Left lung (tissue), 10 donors: ENCODE results near the gene SLC22A23. TPM values are rescaled to one million over a fixed set of nuclear protein-coding genes. Genes with fewer than 3 reads are reported as not detected.

Experiments
- ATAC-seq: fragments of 200-7000 bp; cut with Tn5 transposase; one replicate; pipeline ENCODE4 v1.9.1; 2020; ENCODE audit warnings: moderate library complexity
- DNase-seq, 4 donors: peaks; one replicate each; pipeline ENCODE4 v3.0.0-alpha.2; 2013 to 2020
- H3K27ac ChIP-seq, 2 donors: fragments of 200-600 bp; sonication (generic) in 1 of 2; one replicate each; pipeline versions ENCODE4 v1.5.0 to v1.8.0; 2020 to 2021
- H3K27me3 ChIP-seq, 2 donors: fragments of 200-600 bp; sonication (generic) in 1 of 2; one replicate each; pipeline versions ENCODE4 v1.5.0 to v1.8.0; 2020 to 2021
- H3K36me3 ChIP-seq, 2 donors: fragments of 200-600 bp; sonication (generic) in 1 of 2; one replicate each; pipeline versions ENCODE4 v1.5.0 to v1.8.0; 2020 to 2021
- H3K4me1 ChIP-seq, 2 donors: fragments of 200-600 bp; one replicate each; pipeline ENCODE4 v1.8.0; 2021
- H3K4me3 ChIP-seq, 2 donors: fragments of 200-600 bp; sonication (generic) in 1 of 2; one replicate each; pipeline versions ENCODE4 v1.5.0 to v1.8.0; 2020 to 2021; ENCODE audit warnings: mild to moderate bottlenecking in 1 of 2
- H3K9me3 ChIP-seq, 2 donors: fragments of 200-600 bp; sonication (generic) in 1 of 2; one replicate each; pipeline versions ENCODE4 v1.5.0 to v1.8.0; 2020 to 2021
- intact Hi-C, 2 donors: fragments of 100-400 bp; cut with DNase I; formaldehyde crosslinking; loops; one replicate each; pipeline versions ENCODE4 v1.11.2 to v1.14.2; 2022
- polyA plus RNA-seq, 6 donors: library from polyadenylated mRNA; unstranded; fragments of 120-200 nt; gene quantifications; one replicate each; pipeline ENCODE4 v1.2.1, GENCODE V29; 2013; ENCODE audit not compliant: insufficient read length in 6 of 6
- total RNA-seq, 2 donors: library from RNA; stranded (reverse); fragmentation: NEBNext Ultra II Directional; extraction: Animal tissue kit (Norgen Biotek cat#: 25700); gene quantifications; one replicate each; pipeline ENCODE4 v1.2.1, GENCODE V29; 2021
- TF ChIP-seq, protein P1 (sequence below), 2 donors: fragments of 200-600 bp; sonication (generic) in 1 of 2; IDR thresholded peaks; one replicate each; pipeline versions ENCODE4 v1.5.0 to v1.8.0; 2021; ENCODE audit warnings: antibody characterized with exemption in 2 of 2
- donor health status: DM: no; HTN: yes; CAD: no.
- donor health status: DM: no; HTN: no; CAD: no.

SLC22A23 gene
- total and polyA plus RNA-seq, 8 donors = 19.7 to 31.2 (median 23.9) TPM

DNA sequence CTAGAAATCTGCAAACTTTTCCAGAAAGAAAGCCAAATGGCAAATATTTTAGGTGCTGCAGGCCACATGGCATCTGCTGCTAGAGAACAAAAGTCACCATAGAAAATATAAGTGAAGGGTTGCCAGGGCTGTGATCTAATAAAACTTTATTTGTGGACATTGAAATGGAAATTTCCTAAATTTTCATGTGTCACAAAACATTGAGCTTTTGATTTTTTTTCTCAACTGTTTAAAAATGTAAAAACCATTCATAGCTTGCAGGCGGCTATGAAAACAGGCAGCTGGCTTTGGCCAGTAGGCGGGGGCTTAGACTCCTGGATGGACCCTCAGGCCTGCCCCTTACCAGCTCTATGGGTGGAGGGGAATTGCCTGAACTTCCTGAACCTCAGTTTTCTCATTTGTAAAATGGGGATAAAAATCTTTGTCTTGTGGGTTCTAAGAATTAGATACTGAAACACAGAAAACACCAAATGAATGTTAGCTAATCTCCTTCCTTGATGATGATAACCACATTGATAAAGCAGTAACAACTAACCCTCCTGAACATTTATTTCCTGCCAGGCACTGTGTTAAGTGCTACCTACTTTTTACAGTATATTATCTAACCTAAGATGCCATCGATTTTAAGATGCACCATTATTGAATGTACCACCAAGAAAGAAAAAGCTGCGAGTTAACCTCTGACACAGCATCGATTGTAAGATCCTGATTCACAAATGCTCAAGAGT lies 85.5 kb downstream of the SLC22A23 start:
- Histone ChIP-seq H3K36me3 (no peaks in the 10 kb centered on the region), H3K9me3 (no peaks in the 10 kb centered on the region), H3K27ac (peak overlapping the region; percentile 24 to 31), H3K4me3 (no peak overlapping the region), H3K4me1 (no peaks in the 10 kb centered on the region), H3K27me3 (no peaks in the 10 kb centered on the region)
- DNase-seq = no peak
- TF ChIP-seq, protein P1, sequence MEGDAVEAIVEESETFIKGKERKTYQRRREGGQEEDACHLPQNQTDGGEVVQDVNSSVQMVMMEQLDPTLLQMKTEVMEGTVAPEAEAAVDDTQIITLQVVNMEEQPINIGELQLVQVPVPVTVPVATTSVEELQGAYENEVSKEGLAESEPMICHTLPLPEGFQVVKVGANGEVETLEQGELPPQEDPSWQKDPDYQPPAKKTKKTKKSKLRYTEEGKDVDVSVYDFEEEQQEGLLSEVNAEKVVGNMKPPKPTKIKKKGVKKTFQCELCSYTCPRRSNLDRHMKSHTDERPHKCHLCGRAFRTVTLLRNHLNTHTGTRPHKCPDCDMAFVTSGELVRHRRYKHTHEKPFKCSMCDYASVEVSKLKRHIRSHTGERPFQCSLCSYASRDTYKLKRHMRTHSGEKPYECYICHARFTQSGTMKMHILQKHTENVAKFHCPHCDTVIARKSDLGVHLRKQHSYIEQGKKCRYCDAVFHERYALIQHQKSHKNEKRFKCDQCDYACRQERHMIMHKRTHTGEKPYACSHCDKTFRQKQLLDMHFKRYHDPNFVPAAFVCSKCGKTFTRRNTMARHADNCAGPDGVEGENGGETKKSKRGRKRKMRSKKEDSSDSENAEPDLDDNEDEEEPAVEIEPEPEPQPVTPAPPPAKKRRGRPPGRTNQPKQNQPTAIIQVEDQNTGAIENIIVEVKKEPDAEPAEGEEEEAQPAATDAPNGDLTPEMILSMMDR (IDR thresholded peaks at IDR 0.05) = no peak
- intact Hi-C loops = no loop called here
- no peak for ATAC-seq

DNA sequence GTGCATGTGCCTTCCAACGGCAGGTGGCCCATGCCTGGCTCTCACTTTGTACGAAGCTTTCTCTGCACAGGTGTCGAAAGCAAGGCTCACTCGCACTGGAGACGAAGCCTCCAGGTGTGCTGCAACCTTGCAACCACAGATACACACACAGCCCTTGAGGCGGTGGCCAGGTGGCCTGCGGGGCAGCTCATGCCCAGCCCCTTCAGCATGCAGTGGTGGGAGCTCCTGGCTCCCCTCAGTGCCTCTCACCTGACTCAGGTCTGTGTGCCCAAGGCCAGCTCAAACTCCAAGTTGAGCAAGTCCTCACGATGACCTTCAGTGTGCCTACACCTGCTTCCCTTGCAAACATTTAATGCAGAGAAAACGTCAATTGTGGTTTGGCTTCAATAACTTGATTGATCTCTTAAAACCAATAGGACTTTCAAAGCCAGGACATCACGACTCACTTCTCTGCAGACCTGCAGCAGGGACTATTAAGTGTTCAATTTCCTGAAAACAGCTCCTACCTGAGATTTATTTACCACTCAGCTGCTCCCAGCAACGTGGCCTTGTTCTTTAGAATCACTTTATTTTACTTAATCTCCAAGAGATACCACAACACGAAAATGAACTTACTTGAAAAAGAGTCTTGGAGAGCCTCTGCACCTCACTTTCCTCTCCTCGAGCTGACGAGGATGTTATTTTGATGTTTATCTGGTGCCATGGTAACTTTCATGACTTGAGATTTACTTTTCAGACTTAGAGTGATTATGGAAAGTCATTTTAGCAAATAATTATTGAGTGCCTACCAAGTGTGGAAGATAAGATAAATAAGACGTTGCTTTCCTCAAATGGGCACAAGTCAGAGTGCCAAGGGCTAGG lies 86.3 kb downstream of the SLC22A23 start:
- DNase-seq (no peak), ATAC-seq (peak; percentile 72)
- Histone ChIP-seq H3K4me3 (no peak overlapping the region), H3K4me1 (no peaks in the 10 kb centered on the region), H3K27me3 (no peaks in the 10 kb centered on the region), H3K27ac (peak overlapping the region; percentile 24 to 49), H3K9me3 (no peaks in the 10 kb centered on the region), H3K36me3 (no peaks in the 10 kb centered on the region)
- intact Hi-C loops = no loop called here
- TF ChIP-seq, protein P1 (IDR thresholded peaks at IDR 0.05) = no peak

DNA sequence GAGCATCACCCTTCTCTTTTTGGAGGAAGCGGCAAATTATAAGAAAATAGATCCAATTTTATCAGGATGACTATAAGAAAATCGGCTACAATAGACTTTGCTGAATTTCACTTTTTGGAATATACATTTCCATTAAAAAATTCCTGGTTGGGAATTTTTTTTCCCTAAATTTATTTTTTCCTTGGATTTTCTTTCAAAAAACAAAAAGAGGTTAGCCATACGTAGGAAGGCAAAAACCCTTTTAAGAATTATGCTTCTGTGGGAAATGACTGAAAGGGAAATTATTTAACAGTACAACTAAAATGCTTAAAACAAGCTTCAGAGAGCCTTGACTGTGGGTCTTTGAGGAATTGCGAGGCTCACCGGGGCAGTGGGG lies 86.9 kb downstream of the SLC22A23 start:
- TF ChIP-seq, protein P1 (IDR thresholded peaks at IDR 0.05) = no peak
- intact Hi-C loops = no loop called here
- ATAC-seq (no peak), DNase-seq (no peak)
- peak overlapping the region; percentile 24 to 49 for H3K27ac ChIP-seq
- H3K36me3 ChIP-seq = no peaks in the 10 kb centered on the region
- H3K4me3 ChIP-seq = no peak overlapping the region
- H3K27me3 ChIP-seq = no peaks in the 10 kb centered on the region
- H3K9me3 ChIP-seq = no peaks in the 10 kb centered on the region
- H3K4me1 ChIP-seq = no peaks in the 10 kb centered on the region

DNA sequence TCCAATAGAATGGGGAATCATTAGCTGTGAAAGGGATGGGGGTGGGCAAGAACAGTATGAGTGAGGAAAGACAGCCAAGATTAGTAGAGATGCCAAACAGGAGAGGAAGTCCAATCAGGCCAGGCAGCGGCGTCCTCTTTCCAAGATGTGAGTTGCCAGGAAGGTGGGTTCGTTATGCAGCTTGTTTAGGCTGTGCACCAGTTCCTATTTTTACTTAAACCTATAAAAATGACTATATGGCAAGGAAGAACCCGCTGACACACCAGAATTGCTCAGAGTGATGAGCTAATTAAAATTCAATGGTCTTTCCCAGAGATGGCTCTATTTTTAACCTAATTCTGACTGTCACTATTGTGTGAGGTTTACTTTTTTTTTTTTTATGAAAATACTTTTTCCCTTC lies 88.2 kb downstream of the SLC22A23 start:
- Histone ChIP-seq H3K9me3 (no peaks in the 10 kb centered on the region), H3K4me3 (no peak overlapping the region), H3K36me3 (no peaks in the 10 kb centered on the region), H3K4me1 (no peaks in the 10 kb centered on the region), H3K27me3 (no peaks in the 10 kb centered on the region), H3K27ac (no peak overlapping the region)
- no peak for DNase-seq
- intact Hi-C loops = no loop called here
- TF ChIP-seq, protein P1 (IDR thresholded peaks at IDR 0.05) = no peak
- ATAC-seq = no peak

DNA sequence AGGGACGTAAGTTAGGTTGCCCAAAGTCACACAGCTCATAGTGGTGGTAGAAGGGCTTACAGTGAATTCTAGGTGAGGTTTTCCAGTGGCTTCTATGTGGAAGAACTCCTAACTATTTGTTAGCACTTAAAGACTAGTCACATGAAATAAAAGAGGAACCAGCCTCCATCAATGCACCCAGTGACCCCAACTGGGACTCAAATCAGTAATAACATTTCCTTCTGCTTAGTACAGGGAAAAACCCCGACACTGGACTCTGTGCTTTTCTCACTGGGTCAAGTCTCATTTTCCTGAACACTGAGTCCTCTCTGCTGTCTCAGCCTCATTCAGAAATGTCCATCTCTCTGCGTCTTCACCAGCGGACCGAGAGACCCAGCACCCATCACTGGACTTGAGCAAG lies 89.2 kb downstream of the SLC22A23 start:
- DNase-seq = no peak
- H3K4me3 ChIP-seq = no peak overlapping the region
- no peaks in the 10 kb centered on the region for H3K4me1 ChIP-seq
- no peaks in the 10 kb centered on the region for H3K36me3 ChIP-seq
- no peak for ATAC-seq
- no peaks in the 10 kb centered on the region for H3K27me3 ChIP-seq
- no peaks in the 10 kb centered on the region for H3K9me3 ChIP-seq
- TF ChIP-seq, protein P1 (IDR thresholded peaks at IDR 0.05) = no peak
- H3K27ac ChIP-seq = no peak overlapping the region
- intact Hi-C loops = no loop called here
